Activated CD4-positive, alpha-beta memory T cell treated with anti-CD3 and anti-CD28 coated beads for 36 hours (primary cell): ENCODE data around the gene GFOD1. TPM values are rescaled to one million over a fixed set of nuclear protein-coding genes. Genes with fewer than 3 reads are reported as not detected.

Experiments
- CTCF ChIA-PET: fragments of 350-600 bp; sonication (Branson Sonifier 250); formaldehyde crosslinking; loops from one replicate; lab custom pipeline; 2021; ENCODE audit warnings: antibody characterized with exemption, inconsistent platforms; lab: Charles Lee
- POLR2A ChIA-PET: fragments of 350-600 bp; sonication (Branson Sonifier 250); formaldehyde crosslinking; loops from one replicate; lab custom pipeline; 2021; ENCODE audit warnings: antibody characterized with exemption; lab: Charles Lee
- DNase-seq: peaks from one replicate; pipeline ENCODE4 v3.0.0-alpha.2; 2020
- H3K27ac Mint-ChIP-seq: one replicate; pipeline ENCODE4 v1.8.0; 2021; ENCODE audit warnings: mixed read lengths
- H3K27me3 Mint-ChIP-seq: one replicate; pipeline ENCODE4 v1.8.0; 2021; ENCODE audit warnings: mixed read lengths
- H3K36me3 Mint-ChIP-seq: one replicate; pipeline ENCODE4 v1.8.0; 2021; ENCODE audit warnings: mixed read lengths
- H3K4me1 Mint-ChIP-seq: one replicate; pipeline ENCODE4 v1.8.0; 2021; ENCODE audit warnings: low read depth, mixed read lengths
- H3K4me3 Mint-ChIP-seq: one replicate; pipeline ENCODE4 v1.8.0; 2021; ENCODE audit warnings: mild to moderate bottlenecking, mixed read lengths
- H3K9me3 Mint-ChIP-seq: one replicate; pipeline ENCODE4 v1.8.0; 2021; ENCODE audit warnings: mixed read lengths
- intact Hi-C: fragments of 100-400 bp; cut with micrococcal nuclease; formaldehyde crosslinking; loops from one replicate; pipeline ENCODE4 v1.15.1; 2023
- total RNA-seq, 2 experiments: library from RNA; stranded (reverse); gene quantifications; one replicate each; pipeline ENCODE4 v1.2.3, GENCODE V29; 2021

The GFOD1 gene, protein sequence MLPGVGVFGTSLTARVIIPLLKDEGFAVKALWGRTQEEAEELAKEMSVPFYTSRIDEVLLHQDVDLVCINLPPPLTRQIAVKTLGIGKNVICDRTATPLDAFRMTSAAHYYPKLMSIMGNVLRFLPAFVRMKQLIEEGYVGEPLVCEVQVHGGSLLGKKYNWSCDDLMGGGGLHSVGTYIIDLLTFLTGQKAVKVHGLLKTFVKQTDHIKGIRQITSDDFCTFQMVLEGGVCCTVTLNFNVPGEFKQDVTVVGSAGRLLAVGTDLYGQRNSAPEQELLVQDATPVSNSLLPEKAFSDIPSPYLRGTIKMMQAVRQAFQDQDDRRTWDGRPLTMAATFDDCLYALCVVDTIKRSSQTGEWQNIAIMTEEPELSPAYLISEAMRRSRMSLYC
- 1 to 10 TPM; 2.3 to 2.4 TPM for total RNA-seq

DNA sequence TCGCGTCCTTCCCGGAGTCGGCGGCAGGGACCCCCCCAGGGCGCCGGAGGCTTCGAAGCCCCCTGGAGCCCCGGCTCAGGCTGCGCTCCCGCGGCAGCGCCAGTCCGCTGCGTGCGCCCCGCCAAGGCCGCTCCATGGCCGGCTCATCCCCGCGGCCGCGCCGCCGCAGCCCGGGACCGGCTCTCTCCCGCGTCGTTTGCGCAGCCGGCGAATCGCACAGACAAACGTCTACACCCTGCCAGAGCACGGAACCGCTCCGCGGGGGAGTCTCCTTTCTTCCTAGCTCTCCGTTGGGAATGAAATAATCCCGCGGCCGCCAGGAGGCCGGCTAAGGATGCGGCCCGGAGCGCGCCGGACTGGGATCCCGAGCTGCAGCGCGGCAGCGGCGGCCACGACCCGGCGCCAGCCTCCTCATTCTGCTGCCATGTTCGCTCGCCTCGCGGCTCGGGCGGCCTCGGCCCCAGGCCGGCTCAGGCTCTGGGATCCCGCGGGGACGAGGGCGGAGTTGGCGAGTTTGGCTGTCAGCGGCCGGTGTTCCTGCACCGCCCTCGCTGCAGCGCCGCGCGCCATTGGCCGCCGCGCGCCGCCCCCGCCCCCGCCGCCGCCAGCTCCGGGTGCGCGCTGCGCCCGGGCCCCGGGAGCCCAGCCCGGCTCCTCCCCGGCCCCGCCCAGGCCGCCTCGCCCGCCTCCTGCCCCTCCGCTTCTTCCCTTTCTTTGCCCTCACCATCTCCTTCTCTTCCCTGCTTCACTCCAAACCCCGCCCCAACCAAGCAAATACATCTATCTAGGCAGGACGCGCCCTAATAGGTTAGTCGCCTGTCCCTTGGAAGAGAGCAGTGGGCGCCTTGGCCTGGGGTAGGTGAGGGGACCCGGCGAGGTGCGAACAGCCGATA lies at the start of gene GFOD1:
GFOD1 (minus strand) TSS at position 479 of the 893 bp plus-strand sequence. CDS start 710 bp downstream, outside the sequence.
- Mint-ChIP-seq H3K4me3 (peak within 1 kb of the TSS; percentile 73), H3K4me1 (peaks cover 29% of the 10 kb centered on the region), H3K9me3 (no peaks in the 10 kb centered on the region), H3K27me3 (peaks cover 13% of the 10 kb centered on the region), H3K27ac (peak within 1 kb of the TSS; percentile 15), H3K36me3 (no peaks in the 10 kb centered on the region)
- intact Hi-C loops = no loop called here
- CTCF ChIA-PET = interaction anchor here (0.9 to 2.1 kb wide), 5 partner anchors 33 to 159 kb away, joined by 3 to 19 read pairs (median 3); partner anchors contain the start of genes SIRT5 and TBC1D7
- POLR2A ChIA-PET = interaction anchor here (1.2 to 2.0 kb wide), 9 partner anchors 22 to 208 kb away, joined by 3 to 10 read pairs (median 4); partner anchors contain the start of genes SIRT5 and TBC1D7
- DNase-seq = peak; percentile 82

DNA sequence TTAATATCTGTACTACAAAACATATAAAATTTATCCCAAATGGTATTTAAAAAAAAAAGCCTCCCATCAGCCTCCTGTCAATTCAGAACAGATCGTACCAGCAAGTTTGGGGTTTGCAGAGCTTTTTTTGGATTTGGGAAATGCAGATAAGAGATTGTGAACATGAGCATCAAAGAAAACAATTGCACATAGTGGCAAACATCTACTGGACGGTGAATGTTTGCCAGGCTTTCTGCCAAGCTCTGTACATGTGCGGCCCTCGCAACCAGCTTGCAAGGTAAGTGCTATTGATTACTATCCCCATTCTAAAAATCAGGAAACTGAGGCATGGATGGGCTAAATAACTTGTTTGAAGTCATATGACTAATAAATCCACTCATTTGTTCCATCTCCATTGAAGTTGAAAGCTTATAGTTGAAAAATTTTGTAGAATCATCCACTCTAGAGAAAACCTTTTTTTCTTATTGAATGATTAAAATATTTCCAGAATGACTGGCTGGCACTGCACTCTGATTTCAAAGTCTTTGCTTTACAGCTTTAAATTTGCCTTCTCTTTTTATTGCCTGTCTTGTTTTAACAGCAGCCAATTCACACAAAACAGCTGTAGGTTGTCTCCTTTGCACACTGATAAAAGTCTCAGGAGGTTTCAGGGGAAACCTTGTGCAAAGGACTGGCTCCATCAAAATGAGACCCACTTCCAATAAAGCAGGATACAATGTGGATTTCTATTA lies 49.6 kb upstream of the GFOD1 start:
- POLR2A ChIA-PET = no interaction called here
- Mint-ChIP-seq H3K27me3 (no peaks in the 10 kb centered on the region), H3K4me1 (no peaks in the 10 kb centered on the region), H3K4me3 (no peak overlapping the region), H3K36me3 (no peaks in the 10 kb centered on the region), H3K27ac (no peak overlapping the region), H3K9me3 (no peaks in the 10 kb centered on the region)
- intact Hi-C loops = no loop called here
- CTCF ChIA-PET = interaction anchor here (1.3 to 2.8 kb wide), 3 partner anchors 25 to 199 kb away, joined by 6 to 10 read pairs (median 6); partner anchors contain the start of gene SIRT5
- no peak for DNase-seq

DNA sequence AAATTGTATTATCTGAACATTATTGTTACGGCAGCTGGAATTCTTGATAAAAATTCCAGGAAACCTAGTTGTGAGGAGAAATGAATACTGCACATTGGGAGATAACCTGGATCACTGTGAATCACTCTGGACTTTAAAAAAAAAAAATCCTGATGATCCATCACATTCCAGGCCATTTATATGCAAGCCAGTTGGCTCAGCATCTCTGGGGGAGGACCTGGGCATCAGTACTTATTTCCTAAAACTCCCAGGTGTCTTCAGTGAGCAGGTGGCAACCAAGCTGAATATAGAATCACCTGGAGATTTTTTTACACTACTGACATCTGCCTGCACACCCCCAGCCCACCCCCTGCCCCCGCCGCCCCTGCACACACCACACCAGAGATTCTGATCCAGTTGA lies 47.9 kb upstream of the GFOD1 start:
- no peaks in the 10 kb centered on the region for H3K4me1 Mint-ChIP-seq
- ChIA-PET CTCF (interaction anchor here (1.9 kb wide), 1 partner anchor 197 kb away, joined by 5 read pairs; no protein-coding TSS in a partner anchor), POLR2A (no interaction called here)
- no peaks in the 10 kb centered on the region for H3K36me3 Mint-ChIP-seq
- no peak for DNase-seq
- H3K9me3 Mint-ChIP-seq = no peaks in the 10 kb centered on the region
- H3K27ac Mint-ChIP-seq = no peak overlapping the region
- H3K4me3 Mint-ChIP-seq = no peak overlapping the region
- H3K27me3 Mint-ChIP-seq = no peaks in the 10 kb centered on the region
- intact Hi-C loops = no loop called here

DNA sequence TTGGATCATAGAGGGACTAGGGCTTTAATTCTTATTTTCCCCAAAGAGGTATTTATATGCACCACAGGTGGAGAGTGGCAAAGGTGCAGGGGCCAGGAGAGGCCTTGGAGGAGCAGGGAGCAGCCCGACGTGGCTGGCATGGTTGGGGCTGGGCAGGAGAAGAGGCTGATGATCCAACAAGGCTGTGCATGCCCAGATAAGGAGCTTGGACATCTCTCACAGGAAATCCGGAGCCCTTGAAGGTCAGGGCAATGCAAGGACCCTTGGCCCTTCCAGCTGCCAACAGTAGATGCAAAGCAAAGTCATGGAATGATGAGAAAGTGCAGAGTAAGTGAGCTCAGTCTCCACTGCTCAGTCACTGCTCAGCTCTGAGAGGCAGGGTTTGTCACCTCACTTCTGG lies 47.1 kb upstream of the GFOD1 start:
- Mint-ChIP-seq H3K9me3 (no peaks in the 10 kb centered on the region), H3K27me3 (no peaks in the 10 kb centered on the region), H3K4me3 (no peak overlapping the region), H3K36me3 (no peaks in the 10 kb centered on the region), H3K27ac (no peak overlapping the region), H3K4me1 (no peaks in the 10 kb centered on the region)
- ChIA-PET CTCF (interaction anchor here (1.9 kb wide), 1 partner anchor 197 kb away, joined by 5 read pairs; no protein-coding TSS in a partner anchor), POLR2A (no interaction called here)
- intact Hi-C loops = no loop called here
- DNase-seq = no peak

DNA sequence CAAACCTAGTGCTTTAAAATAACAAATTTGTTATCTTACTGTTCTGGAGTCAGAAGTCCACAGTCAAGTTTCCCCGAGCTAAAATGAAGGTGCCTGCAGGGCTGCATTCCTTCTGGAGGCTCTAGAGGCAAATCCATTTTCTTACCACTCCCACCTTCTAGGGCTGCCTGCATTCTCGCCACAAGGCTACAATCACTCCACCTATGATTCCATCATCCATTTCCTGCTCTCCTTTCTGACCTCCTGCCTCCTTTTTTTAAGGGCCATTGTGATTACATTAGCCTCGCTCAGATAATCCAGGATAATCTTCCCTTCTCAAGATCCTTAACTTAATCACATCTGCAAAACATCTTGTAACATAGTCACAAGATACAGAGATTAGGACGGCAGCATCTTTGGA lies 44.6 kb upstream of the GFOD1 start:
- intact Hi-C loops = no loop called here
- DNase-seq = no peak
- H3K27me3 Mint-ChIP-seq = no peaks in the 10 kb centered on the region
- H3K4me3 Mint-ChIP-seq = no peak overlapping the region
- ChIA-PET CTCF (no interaction called here), POLR2A (interaction anchor here (0.8 kb wide), 1 partner anchor 148 kb away, joined by 3 read pairs; no protein-coding TSS in a partner anchor)
- H3K9me3 Mint-ChIP-seq = no peaks in the 10 kb centered on the region
- no peaks in the 10 kb centered on the region for H3K4me1 Mint-ChIP-seq
- no peaks in the 10 kb centered on the region for H3K36me3 Mint-ChIP-seq
- no peak overlapping the region for H3K27ac Mint-ChIP-seq

DNA sequence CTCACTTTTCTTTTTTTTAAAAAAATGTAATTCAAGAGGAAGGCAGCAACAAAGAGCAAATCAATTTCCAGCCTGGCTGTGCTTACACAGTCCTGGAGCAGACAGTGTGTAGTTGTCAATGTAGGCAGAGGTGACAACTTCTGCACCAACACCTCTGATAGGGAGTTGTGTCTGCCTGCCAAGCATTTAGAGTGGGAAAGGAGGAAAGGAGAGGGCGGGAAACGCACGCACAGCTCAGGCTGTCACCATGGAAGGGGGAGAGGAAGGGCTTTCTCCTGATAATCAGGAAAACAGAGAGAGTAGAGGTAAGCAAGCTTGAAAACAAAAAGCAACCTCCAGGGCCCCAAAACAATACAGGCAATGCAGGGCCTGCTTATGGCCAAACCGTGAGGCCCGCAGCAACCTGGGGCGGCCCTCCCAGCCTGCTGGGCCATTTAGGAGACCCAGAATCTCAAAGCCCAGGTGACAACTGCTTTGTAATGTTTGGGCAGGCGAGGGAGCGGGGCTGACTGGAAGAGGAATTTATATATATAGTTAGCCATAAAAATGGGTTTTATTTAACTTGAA lies 41.5 kb upstream of the GFOD1 start:
- intact Hi-C loops = no loop called here
- H3K27ac Mint-ChIP-seq = no peak overlapping the region
- no peak overlapping the region for H3K4me3 Mint-ChIP-seq
- H3K27me3 Mint-ChIP-seq = no peaks in the 10 kb centered on the region
- H3K4me1 Mint-ChIP-seq = no peaks in the 10 kb centered on the region
- DNase-seq = no peak
- ChIA-PET CTCF (no interaction called here), POLR2A (no interaction called here)
- no peaks in the 10 kb centered on the region for H3K36me3 Mint-ChIP-seq
- H3K9me3 Mint-ChIP-seq = no peaks in the 10 kb centered on the region

DNA sequence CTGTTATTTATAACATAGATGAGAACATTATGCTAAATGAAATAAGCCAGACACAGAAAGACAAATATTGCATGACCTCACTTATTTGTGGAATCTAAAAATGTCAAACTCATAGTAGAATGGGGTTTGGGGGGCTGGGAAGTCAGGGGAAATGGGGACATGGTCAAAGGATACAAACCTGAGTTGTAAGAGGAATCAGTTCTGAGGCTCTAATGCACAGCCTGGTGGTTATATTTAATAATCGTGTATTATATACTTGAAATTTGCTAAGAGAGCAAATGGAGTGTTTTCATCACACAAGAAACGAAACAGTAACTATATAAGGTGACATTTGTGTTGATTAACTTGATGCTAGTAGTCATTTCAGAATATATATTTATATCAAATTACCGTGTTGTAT lies 40.8 kb upstream of the GFOD1 start:
- Mint-ChIP-seq H3K36me3 (no peaks in the 10 kb centered on the region), H3K9me3 (no peaks in the 10 kb centered on the region), H3K27me3 (no peaks in the 10 kb centered on the region), H3K4me3 (no peak overlapping the region), H3K4me1 (no peaks in the 10 kb centered on the region), H3K27ac (no peak overlapping the region)
- ChIA-PET CTCF (no interaction called here), POLR2A (no interaction called here)
- no peak for DNase-seq
- intact Hi-C loops = no loop called here

DNA sequence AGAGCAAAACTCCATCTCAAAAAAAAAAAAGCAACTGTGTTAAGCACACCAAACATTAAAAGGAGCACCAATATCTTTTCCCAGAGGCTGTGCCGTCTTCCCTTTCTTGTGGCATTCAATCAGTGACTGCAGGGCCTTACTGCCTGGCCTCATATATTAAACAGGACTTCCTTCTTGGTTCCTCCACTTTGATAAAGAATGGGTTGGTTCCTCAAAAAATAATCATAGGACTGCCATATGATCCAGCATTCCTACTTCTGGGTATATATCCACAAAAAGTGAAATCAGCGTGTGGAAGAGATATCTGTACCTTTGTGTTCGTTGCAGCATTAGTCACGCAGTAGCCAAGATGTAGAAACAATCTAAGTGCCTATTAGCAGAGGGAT lies 40.3 kb upstream of the GFOD1 start:
- intact Hi-C loops = no loop called here
- POLR2A ChIA-PET = no interaction called here

DNA sequence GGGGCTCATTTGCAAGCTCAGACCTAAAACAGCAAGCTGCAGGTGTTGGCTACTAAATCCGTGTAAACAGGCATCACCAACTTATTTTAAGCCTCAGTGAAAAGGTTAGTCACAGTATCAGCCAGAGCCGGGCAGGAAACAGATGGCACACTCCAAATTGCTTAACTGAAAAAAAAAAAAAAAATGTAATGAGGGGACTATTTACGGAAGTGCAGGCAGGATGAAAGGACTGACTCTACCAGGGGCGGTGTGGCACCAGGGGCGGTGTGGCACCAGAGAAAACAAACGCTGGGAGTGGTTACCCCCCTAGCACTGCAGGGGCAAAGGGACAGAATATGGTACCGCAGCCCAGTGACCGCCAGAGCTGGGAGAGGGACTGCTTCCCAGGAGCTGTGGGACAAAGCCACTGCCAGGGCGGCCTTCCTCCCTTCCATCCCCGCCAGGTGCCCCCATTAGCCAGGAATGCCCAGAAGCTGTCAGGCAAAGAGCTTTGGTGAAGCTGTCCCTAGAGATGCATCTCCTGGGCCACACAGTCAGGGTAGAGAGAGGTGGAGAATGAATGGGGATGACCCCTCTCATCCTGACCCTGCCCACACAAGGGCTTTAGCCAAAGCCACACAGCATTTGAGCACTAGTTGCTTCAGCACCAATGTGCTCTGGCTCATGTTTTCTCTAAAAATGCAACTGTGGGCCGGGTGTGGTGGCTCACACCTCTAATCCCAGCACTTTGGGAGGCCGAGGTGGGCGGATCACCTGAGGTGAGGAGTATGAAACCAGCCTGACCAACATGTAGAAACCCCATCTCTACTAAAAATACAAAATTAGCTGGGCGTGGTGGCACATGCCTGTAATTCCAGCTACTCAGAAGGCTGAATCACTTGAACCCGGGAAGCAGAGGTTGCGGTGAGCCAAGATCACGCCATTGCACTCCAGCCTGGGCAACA lies 39.6 kb upstream of the GFOD1 start:
- no peaks in the 10 kb centered on the region for H3K9me3 Mint-ChIP-seq
- ChIA-PET POLR2A (no interaction called here), CTCF (interaction anchor here (0.7 kb wide), 1 partner anchor 1940 kb away, joined by 3 read pairs; no protein-coding TSS in a partner anchor)
- H3K27me3 Mint-ChIP-seq = no peaks in the 10 kb centered on the region
- no peaks in the 10 kb centered on the region for H3K36me3 Mint-ChIP-seq
- no peaks in the 10 kb centered on the region for H3K4me1 Mint-ChIP-seq
- H3K27ac Mint-ChIP-seq = no peak overlapping the region
- no peak overlapping the region for H3K4me3 Mint-ChIP-seq
- peak; percentile 13 for DNase-seq
- intact Hi-C loops = no loop called here

More for the DNA sequence above, 40.3 kb upstream of the GFOD1 start:
- CTCF ChIA-PET = no interaction called here
- Mint-ChIP-seq H3K4me1 (no peaks in the 10 kb centered on the region), H3K36me3 (no peaks in the 10 kb centered on the region), H3K27me3 (no peaks in the 10 kb centered on the region), H3K4me3 (no peak overlapping the region), H3K9me3 (no peaks in the 10 kb centered on the region), H3K27ac (no peak overlapping the region)
- DNase-seq = no peak

DNA sequence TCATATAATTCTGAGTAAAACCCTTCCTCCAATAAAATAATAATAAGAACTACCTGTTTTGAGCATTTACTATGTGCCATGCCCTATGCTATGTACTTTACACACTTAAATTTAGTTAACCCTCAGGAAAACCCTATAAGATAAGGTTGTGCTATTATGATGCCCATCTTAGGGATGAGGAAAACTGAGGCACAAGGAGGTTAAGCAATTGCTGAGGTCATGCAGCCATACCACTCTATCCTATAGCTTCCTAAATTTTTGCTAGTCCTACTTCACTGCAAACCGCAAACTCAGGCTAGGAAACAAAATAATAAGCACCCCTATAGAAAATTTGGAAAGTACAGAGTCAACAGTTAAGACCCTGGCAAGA lies 38.9 kb upstream of the GFOD1 start:
- Mint-ChIP-seq H3K4me1 (no peaks in the 10 kb centered on the region), H3K27me3 (no peaks in the 10 kb centered on the region), H3K36me3 (no peaks in the 10 kb centered on the region), H3K4me3 (no peak overlapping the region), H3K27ac (no peak overlapping the region), H3K9me3 (no peaks in the 10 kb centered on the region)
- intact Hi-C loops = no loop called here
- ChIA-PET POLR2A (no interaction called here), CTCF (interaction anchor here (0.7 kb wide), 1 partner anchor 1940 kb away, joined by 3 read pairs; no protein-coding TSS in a partner anchor)
- DNase-seq = no peak
